GM21381 (cell line): ENCODE results near the gene SOAT2.
"Not testable (repeated sequence)": the region's sequence is repeated elsewhere in the genome, so short reads cannot be mapped to it uniquely, and the experiment has no call there.

Source experiments
- ATAC-seq: cut with Tn5 transposase; IDR thresholded peaks from one replicate; pipeline ENCODE4 v1.9.1; 2021; ENCODE audit warnings: mild to moderate bottlenecking, moderate library complexity; ENCODE audit not compliant: unreplicated experiment

The SOAT2 gene

GRCh38 chr12:53101931-53102781 lies 1.1 kb upstream of the SOAT2 start:
- ATAC-seq: no peak

GRCh38 chr12:53103860-53104305 lies 597 bp downstream of the SOAT2 start:
- ATAC-seq: no peak

GRCh38 chr12:53105256-53105655 lies 2.0 kb downstream of the SOAT2 start:
- ATAC-seq: no peak

- ATAC-seq: no peak
Measured at GRCh38 chr12:53105712-53106439, 2.6 kb downstream of the SOAT2 start.

GRCh38 chr12:53107122-53107521 lies 3.8 kb downstream of the SOAT2 start:
- ATAC-seq: no peak

- not testable (repeated sequence) for ATAC-seq
Measured at GRCh38 chr12:53112431-53112830, 9.1 kb downstream of the SOAT2 start.

- ATAC-seq: no peak
Measured at GRCh38 chr12:53113136-53113705, 9.9 kb downstream of the SOAT2 start.

GRCh38 chr12:53113951-53114350 lies 10.7 kb downstream of the SOAT2 start:
- ATAC-seq: no peak

GRCh38 chr12:53115112-53115890 lies 12.0 kb downstream of the SOAT2 start:
- ATAC-seq: no peak

GRCh38 chr12:53115891-53116648 lies 12.8 kb downstream of the SOAT2 start:
- no peak for ATAC-seq

GRCh38 chr12:53118751-53119300 lies 15.5 kb downstream of the SOAT2 start:
- ATAC-seq: no peak

GRCh38 chr12:53120685-53121525 lies 17.6 kb downstream of the SOAT2 start:
- no peak for ATAC-seq

- ATAC-seq: no peak
Measured at GRCh38 chr12:53122961-53123468, 19.7 kb downstream of the SOAT2 start.

- no peak for ATAC-seq
Measured at GRCh38 chr12:53123578-53124351, 20.5 kb downstream of the SOAT2 start.

GRCh38 chr12:53124352-53124723 lies 21.1 kb downstream of the SOAT2 start:
- ATAC-seq: no peak

GRCh38 chr12:53127169-53127568 lies 23.9 kb downstream of the SOAT2 start:
- no peak for ATAC-seq

GRCh38 chr12:53128780-53129569 lies 25.7 kb downstream of the SOAT2 start:
- no peak for ATAC-seq
